CD14-positive monocyte (primary cell): ENCODE results near the gene SFTPB. TPM values are rescaled to one million over a fixed set of nuclear protein-coding genes. Genes with fewer than 3 reads are reported as not detected.
A peak's percentile ranks its signal among the peaks of the same experiment; 100 is the strongest.

Experiments used
- DNase-seq, 3 donors: peaks; one replicate each; pipeline ENCODE4 v3.0.0-alpha.2; 2011 to 2022
- H2AFZ ChIP-seq: 2 replicates; pipeline ENCODE4 v1.6.0; 2012; ENCODE audit warnings: mild to moderate bottlenecking, low read depth, low read length, inconsistent platforms; ENCODE audit not compliant: insufficient read depth, poor library complexity, severe bottlenecking
- H3K27ac ChIP-seq, 2 donors: 1 replicate in 1 of 2; 2 replicates in 1 of 2; pipeline ENCODE4 v1.5.1; 2012 to 2013; ENCODE audit warnings: low read length in 2 of 2, control low read depth in 1 of 2, inconsistent platforms in 1 of 2, low read depth in 1 of 2, mild to moderate bottlenecking in 1 of 2
- H3K27me3 ChIP-seq, 2 donors: one replicate each; pipeline versions ENCODE4 v1.6.0 to v1.6.1; 2011 to 2013; ENCODE audit warnings: low read length in 2 of 2; ENCODE audit not compliant: control insufficient read depth in 2 of 2, insufficient read depth in 2 of 2
- H3K36me3 ChIP-seq, 2 donors: replicated peaks in 1 of 2; 1 replicate in 1 of 2; 2 replicates in 1 of 2; pipeline versions ENCODE4 v1.5.1 to v1.6.1; 2012 to 2013; ENCODE audit warnings: low read length in 2 of 2, control low read depth in 1 of 2, inconsistent platforms in 1 of 2, mild to moderate bottlenecking in 1 of 2; ENCODE audit not compliant: insufficient read depth in 2 of 2, control insufficient read depth in 1 of 2
- H3K4me1 ChIP-seq, 2 donors: 1 replicate in 1 of 2; 2 replicates in 1 of 2; pipeline versions ENCODE4 v1.5.1 to v1.6.1; 2012 to 2013; ENCODE audit warnings: low read length in 2 of 2, control low read depth in 1 of 2, inconsistent platforms in 1 of 2, mild to moderate bottlenecking in 1 of 2, moderate library complexity in 1 of 2; ENCODE audit not compliant: insufficient read depth in 2 of 2, control insufficient read depth in 1 of 2
- H3K4me2 ChIP-seq: replicated peaks from 2 replicates; pipeline ENCODE3; 2012; ENCODE audit warnings: low read length, moderate library complexity, mild to moderate bottlenecking; ENCODE audit not compliant: poor library complexity, severe bottlenecking; ENCODE audit errors: extremely low read depth
- H3K4me3 ChIP-seq, 3 experiments: fragments of 200-600 bp in 1 of 3; sonication (generic) in 1 of 3; replicated peaks in 1 of 3; 1 replicate in 2 of 3; 2 replicates in 1 of 3; pipeline ENCODE4 v1.5.1; 2011 to 2013; ENCODE audit warnings: low read length in 3 of 3, mild to moderate bottlenecking in 3 of 3, control low read depth in 2 of 3, low read depth in 2 of 3, inconsistent platforms in 1 of 3, moderate library complexity in 1 of 3
- H3K79me2 ChIP-seq: 2 replicates; pipeline ENCODE4 v1.6.0; 2012; ENCODE audit warnings: mild to moderate bottlenecking, control low read depth, inconsistent platforms, low read length, moderate library complexity; ENCODE audit not compliant: insufficient read depth
- H3K9ac ChIP-seq: 2 replicates; pipeline ENCODE4 v1.6.0; 2017; ENCODE audit warnings: low read length, mild to moderate bottlenecking; ENCODE audit not compliant: insufficient read depth, poor library complexity, severe bottlenecking
- H3K9me3 ChIP-seq, 2 donors: replicated peaks in 1 of 2; 1 replicate in 1 of 2; 2 replicates in 1 of 2; pipeline versions ENCODE4 v1.5.1 to v1.6.1; 2012 to 2013; ENCODE audit warnings: low read length in 2 of 2, control low read depth in 1 of 2; ENCODE audit not compliant: control insufficient read depth in 1 of 2, insufficient read depth in 1 of 2
- H4K20me1 ChIP-seq: 2 replicates; pipeline ENCODE4 v1.6.0; 2012; ENCODE audit warnings: mild to moderate bottlenecking, low read length, control low read depth, moderate library complexity; ENCODE audit not compliant: insufficient read depth
- H3K27ac Mint-ChIP-seq, 7 donors: one replicate each; pipeline ENCODE4 v1.8.0; 2020; ENCODE audit warnings: mild to moderate bottlenecking in 7 of 7, mixed read lengths in 7 of 7, moderate library complexity in 6 of 7, inconsistent platforms in 2 of 7
- H3K27me3 Mint-ChIP-seq, 3 donors: one replicate each; pipeline ENCODE4 v1.8.0; 2021 to 2022; ENCODE audit warnings: low read depth in 3 of 3, mild to moderate bottlenecking in 3 of 3, mixed read lengths in 3 of 3, moderate library complexity in 3 of 3, inconsistent platforms in 1 of 3
- H3K36me3 Mint-ChIP-seq, 2 donors: one replicate each; pipeline ENCODE4 v1.8.0; 2020; ENCODE audit warnings: mixed read lengths in 2 of 2, inconsistent platforms in 1 of 2, mild to moderate bottlenecking in 1 of 2
- H3K4me1 Mint-ChIP-seq: one replicate; pipeline ENCODE4 v1.8.0; 2020; ENCODE audit warnings: mild to moderate bottlenecking, mixed read lengths
- H3K4me3 Mint-ChIP-seq, 2 donors: one replicate each; pipeline ENCODE4 v1.8.0; 2020; ENCODE audit warnings: mild to moderate bottlenecking in 2 of 2, mixed read lengths in 2 of 2, moderate library complexity in 1 of 2
- H3K9me3 Mint-ChIP-seq, 7 donors: one replicate each; pipeline ENCODE4 v1.8.0; 2020 to 2022; ENCODE audit warnings: mixed read lengths in 7 of 7, mild to moderate bottlenecking in 6 of 7, moderate library complexity in 6 of 7, inconsistent platforms in 2 of 7
- CTCF ChIP-seq: fragments of 200-600 bp; IDR thresholded peaks from one replicate; pipeline ENCODE4 v1.8.0; 2022; ENCODE audit warnings: antibody characterized with exemption, mild to moderate bottlenecking
- WGBS: methylation state at CpG from one replicate; pipeline ENCODE4 v1.1.5; 2013; ENCODE audit warnings: missing lambda C conversion rate; ENCODE audit not compliant: insufficient coverage; 5-methylcytosine and 5-hydroxymethylcytosine counted together
- intact Hi-C, 2 donors: fragments of 100-400 bp; cut with micrococcal nuclease; formaldehyde crosslinking; loops; one replicate each; pipeline versions ENCODE4 v1.15.0 to v1.15.1; 2023
- polyA plus RNA-seq, 3 donors: library from polyadenylated mRNA; depleted of rRNA in 1 of 3; unstranded in 2 of 3; stranded (reverse) in 1 of 3; fragments of 300-500 nt in 2 of 3; fragments of >200 nt in 1 of 3; fragmentation: Illumina TruSeq in 2 of 3; gene quantifications; 1 replicate in 2 of 3; 2 replicates in 1 of 3; pipeline ENCODE4 v1.2.3, GENCODE V29; 2012 to 2021

Gene SFTPB
- polyA plus RNA-seq, 3 donors = 0.18 to 0.47 TPM; not detected in 1

GRCh38 chr2:85692039-85692645 is 24.1 kb upstream of the SFTPB start:
- H3K36me3 ChIP-seq = peaks cover 3% of the 10 kb centered on the region in 2 donors
- Mint-ChIP-seq H3K9me3 (no peaks in the 10 kb centered on the region), H3K27me3 (peaks cover 0 to 6% (median 2%) of the 10 kb centered on the region in 3 donors), H3K36me3 (peaks cover 10 to 12% of the 10 kb centered on the region in 2 donors), H3K4me1 (peaks cover 40% of the 10 kb centered on the region), H3K4me3 (no peak overlapping the region), H3K27ac (peak overlapping the region in 3 of 7 donors; percentile 37 to 76 (median 74))
- DNase-seq = no peak
- no peak overlapping the region for H3K9ac ChIP-seq
- no peak overlapping the region for H3K4me3 ChIP-seq
- no peak overlapping the region for H3K27ac ChIP-seq
- no peak overlapping the region for H3K4me2 ChIP-seq
- TF ChIP-seq CTCF = no peak
- H3K27me3 ChIP-seq = no peaks in the 10 kb centered on the region
- peaks cover 2% of the 10 kb centered on the region for H3K79me2 ChIP-seq
- no peaks in the 10 kb centered on the region for H4K20me1 ChIP-seq
- no CpG with 5 or more reads among the region's 5 CpGs for WGBS
- intact Hi-C loops = no loop called here
- H2AFZ ChIP-seq = no peak overlapping the region
- peaks cover 42 to 46% of the 10 kb centered on the region in 2 donors for H3K4me1 ChIP-seq
- H3K9me3 ChIP-seq = no peaks in the 10 kb centered on the region

- Histone ChIP-seq H3K9ac (no peak overlapping the region), H3K36me3 (peaks cover 3 to 8% of the 10 kb centered on the region in 2 donors), H3K9me3 (no peaks in the 10 kb centered on the region), H3K4me1 (peaks cover 30 to 34% of the 10 kb centered on the region in 2 donors), H3K79me2 (no peaks in the 10 kb centered on the region), H3K4me2 (no peak overlapping the region), H3K27me3 (no peaks in the 10 kb centered on the region), H3K4me3 (no peak overlapping the region), H3K27ac (no peak overlapping the region), H4K20me1 (no peaks in the 10 kb centered on the region), H2AFZ (no peak overlapping the region)
- peaks cover 10 to 13% of the 10 kb centered on the region in 2 donors for H3K36me3 Mint-ChIP-seq
- peaks cover 28% of the 10 kb centered on the region for H3K4me1 Mint-ChIP-seq
- H3K4me3 Mint-ChIP-seq = no peak overlapping the region
- peak overlapping the region in 1 of 7 donors; percentile 11 for H3K27ac Mint-ChIP-seq
- no peaks in the 10 kb centered on the region for H3K9me3 Mint-ChIP-seq
- no peak for DNase-seq
- intact Hi-C loops = no loop called here
- TF ChIP-seq CTCF = no peak
- 100% methylated on average over 2 of the region's 4 CpGs for WGBS
- H3K27me3 Mint-ChIP-seq = peaks cover 0 to 6% (median 2%) of the 10 kb centered on the region in 3 donors
Measured at GRCh38 chr2:85690932-85691331, 22.9 kb upstream of the SFTPB start.
